H1 (cell line): Measurements from ENCODE around the gene GCAT.

ENCODE experiments used
- CHD1 ChIP-seq: IDR thresholded peaks from 2 replicates; pipeline ENCODE4 v1.6.1; 2012; ENCODE audit warnings: low read depth, low read length, improper control_type of control experiment
- CTCF ChIP-seq, 3 experiments: IDR thresholded peaks; 1 replicate in 2 of 3; 2 replicates in 1 of 3; pipeline versions ENCODE4 v1.5.1 to v1.6.1; 2011; ENCODE audit warnings: low read length in 3 of 3, mild to moderate bottlenecking in 3 of 3, inconsistent platforms in 2 of 3, low read depth in 1 of 3, moderate library complexity in 1 of 3; ENCODE audit not compliant: insufficient read depth in 1 of 3; ENCODE audit errors: control extremely low read depth in 1 of 3
- EZH2 ChIP-seq: fragments of 200-600 bp; sonication (generic); IDR thresholded peaks from 2 replicates; pipeline ENCODE4 v1.7.1; 2012; ENCODE audit warnings: low read depth, mild to moderate bottlenecking, moderate library complexity, low read length, inconsistent platforms; ENCODE audit not compliant: severe bottlenecking
- HDAC2 ChIP-seq, 2 experiments: fragments of 300-600 bp in 1 of 2; sonication (generic) in 1 of 2; IDR thresholded peaks; 2 replicates each; pipeline ENCODE4 v1.6.1; 2011 to 2012; ENCODE audit warnings: low read depth in 2 of 2, low read length in 2 of 2, mild to moderate bottlenecking in 2 of 2, moderate library complexity in 2 of 2, borderline replicate concordance in 1 of 2, inconsistent platforms in 1 of 2
- JUN ChIP-seq: IDR thresholded peaks from 2 replicates; pipeline ENCODE4 v1.6.1; 2011; ENCODE audit warnings: low read depth, mild to moderate bottlenecking, improper control_type of control experiment, low read length
- PHF8 ChIP-seq: fragments of 200-600 bp; sonication (generic); conservative IDR thresholded peaks from 2 replicates; pipeline ENCODE4 v1.7.1; 2012; ENCODE audit warnings: low read depth, mild to moderate bottlenecking, inconsistent platforms, low read length, moderate library complexity
- POLR2A ChIP-seq, 2 experiments: IDR thresholded peaks; 1 replicate in 1 of 2; 2 replicates in 1 of 2; pipeline ENCODE4 v1.6.1; 2011; ENCODE audit warnings: low read depth in 2 of 2, low read length in 2 of 2, mild to moderate bottlenecking in 2 of 2; ENCODE audit errors: control extremely low read depth in 1 of 2
- POLR2AphosphoS5 ChIP-seq: IDR thresholded peaks from 2 replicates; pipeline ENCODE4 v1.6.1; 2011; ENCODE audit warnings: low read depth, low read length
- RFX5 ChIP-seq: IDR thresholded peaks from 2 replicates; pipeline ENCODE4 v1.6.1; 2011; ENCODE audit warnings: low read depth, low read length, improper control_type of control experiment, borderline replicate concordance
- SUZ12 ChIP-seq: fragments of 200-600 bp; sonication (generic); IDR thresholded peaks from 2 replicates; pipeline ENCODE4 v1.6.1; 2012; ENCODE audit warnings: mild to moderate bottlenecking, inconsistent platforms, low read length, moderate library complexity, mixed read lengths
- YY1 ChIP-seq: IDR thresholded peaks from 2 replicates; pipeline ENCODE4 v1.6.1; 2011; ENCODE audit warnings: low read depth, mild to moderate bottlenecking, low read length
- TF ChIP-seq, protein P1 (sequence below): IDR thresholded peaks from 2 replicates; pipeline ENCODE4 v1.6.1; 2011; ENCODE audit warnings: low read depth, mild to moderate bottlenecking, low read length; ENCODE audit not compliant: insufficient read depth

GRCh38 chr22:37777122-37777687 lies 30.5 kb upstream of the GCAT start:
- TF ChIP-seq CTCF (IDR thresholded peaks at IDR 0.05; ENCODE audit: control extremely low read depth in 1 of 3, insufficient read depth in 1 of 3, low read depth in 1 of 3, low read length in 3 of 3) = no peak
- TF ChIP-seq EZH2 = no peak
- TF ChIP-seq CHD1 = no peak
- no peak for TF ChIP-seq POLR2AphosphoS5
- no peak for TF ChIP-seq POLR2A (IDR thresholded peaks at IDR 0.05; ENCODE audit: control extremely low read depth in 1 of 2, low read depth in 2 of 2, low read length in 2 of 2)
- TF ChIP-seq RFX5 = no peak
- TF ChIP-seq YY1 = no peak
- TF ChIP-seq, protein P1, sequence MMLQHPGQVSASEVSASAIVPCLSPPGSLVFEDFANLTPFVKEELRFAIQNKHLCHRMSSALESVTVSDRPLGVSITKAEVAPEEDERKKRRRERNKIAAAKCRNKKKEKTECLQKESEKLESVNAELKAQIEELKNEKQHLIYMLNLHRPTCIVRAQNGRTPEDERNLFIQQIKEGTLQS = no peak
- TF ChIP-seq PHF8 = no peak
- TF ChIP-seq JUN = no peak
- no peak for TF ChIP-seq HDAC2 (IDR thresholded peaks at IDR 0.05; ENCODE audit: borderline replicate concordance in 1 of 2, low read depth in 2 of 2, low read length in 2 of 2)
- no peak for TF ChIP-seq SUZ12
